Measurements from ENCODE around the gene LIPC. TPM values are rescaled to one million over a fixed set of nuclear protein-coding genes. Genes with fewer than 3 reads are reported as not detected.

Gene LIPC
- total and polyA plus RNA-seq, 9 of the 15 experiments (the other 6 are each of a cell fraction or from before 2014, with no cell fraction given): 0.07 to 0.41 (median 0.11) TPM; not detected in 2

DNA sequence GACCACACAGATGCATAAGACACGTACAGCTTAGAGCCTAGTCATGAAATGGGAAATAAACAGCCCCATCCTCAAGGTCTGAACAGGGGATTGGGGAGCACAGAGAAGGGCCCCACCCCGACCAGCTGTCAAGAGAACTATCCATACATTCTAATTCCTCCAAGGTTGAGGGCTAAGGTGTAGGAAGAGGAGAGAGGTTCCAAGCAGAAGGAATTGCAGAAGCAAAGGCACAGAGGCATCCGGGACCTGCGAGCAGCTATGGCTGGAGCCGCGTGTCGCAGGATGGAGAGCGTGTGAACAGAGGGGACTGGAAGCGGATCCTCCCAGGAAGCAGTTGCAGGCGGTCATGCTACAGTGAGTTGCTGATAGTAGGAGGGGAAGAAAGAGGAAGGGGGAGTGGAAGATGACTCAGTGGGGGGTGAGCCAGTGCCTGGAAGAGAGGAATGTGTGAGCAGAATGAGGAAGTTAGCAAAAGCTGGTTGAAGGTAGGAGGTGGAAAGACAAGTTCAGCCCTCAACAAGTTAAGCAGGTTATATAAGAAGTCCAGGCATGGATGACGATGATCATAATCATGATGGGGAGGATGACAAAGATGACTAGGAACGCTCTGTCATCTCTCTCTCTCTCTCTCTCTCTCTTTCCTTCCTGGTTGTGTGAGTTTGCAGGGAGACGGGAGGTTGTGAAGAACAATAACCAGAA is 89.7 kb downstream of the LIPC start (continued):
- TF ChIP-seq ZNF57 (CRISPR knock-in tag; IDR thresholded peaks at IDR 0.05) (no peak), PHF20 (IDR thresholded peaks at IDR 0.05; ENCODE audit: partially characterized antibody) (peak; percentile 76), ZNF212 (CRISPR knock-in tag; IDR thresholded peaks at IDR 0.05) (no peak), HOXB6 (CRISPR knock-in tag; IDR thresholded peaks at IDR 0.05; ENCODE audit: borderline replicate concordance) (no peak), BCL6 (CRISPR knock-in tag; IDR thresholded peaks at IDR 0.05) (no peak), FOXM1 (IDR thresholded peaks at IDR 0.05; ENCODE audit: low read depth) (no peak), FOXM1 (CRISPR knock-in tag; IDR thresholded peaks at IDR 0.05; ENCODE audit: low read depth) (no peak), PHB2 (IDR thresholded peaks at IDR 0.05; ENCODE audit: low read depth) (no peak), ZBTB1 (CRISPR knock-in tag; IDR thresholded peaks at IDR 0.05; ENCODE audit: borderline replicate concordance, low read depth) (no peak), ZNF239 (CRISPR knock-in tag; IDR thresholded peaks at IDR 0.05) (no peak), NR2C1 (IDR thresholded peaks at IDR 0.05) (peak; percentile 64; the same call in 1 of the 2 replicates), NR2C1 (tag; IDR thresholded peaks at IDR 0.05) (peak; percentile 46; the same call in 1 of the 2 replicates), ZNF699 (CRISPR knock-in tag; IDR thresholded peaks at IDR 0.05; ENCODE audit: insufficient replicate concordance) (no peak), FOXP1 (CRISPR knock-in tag; IDR thresholded peaks at IDR 0.05) (0 out of 2 replicates have a peak, but pooled peaks have one; percentile 34), ZNF444 (CRISPR knock-in tag; IDR thresholded peaks at IDR 0.05) (no peak), NELFE (IDR thresholded peaks at IDR 0.05; ENCODE audit: insufficient read depth, insufficient read length) (no peak), SMAD1 (IDR thresholded peaks at IDR 0.05; ENCODE audit: low read depth, low read length, partially characterized antibody) (peak; percentile 12)
- TF ChIP-seq, protein P1, sequence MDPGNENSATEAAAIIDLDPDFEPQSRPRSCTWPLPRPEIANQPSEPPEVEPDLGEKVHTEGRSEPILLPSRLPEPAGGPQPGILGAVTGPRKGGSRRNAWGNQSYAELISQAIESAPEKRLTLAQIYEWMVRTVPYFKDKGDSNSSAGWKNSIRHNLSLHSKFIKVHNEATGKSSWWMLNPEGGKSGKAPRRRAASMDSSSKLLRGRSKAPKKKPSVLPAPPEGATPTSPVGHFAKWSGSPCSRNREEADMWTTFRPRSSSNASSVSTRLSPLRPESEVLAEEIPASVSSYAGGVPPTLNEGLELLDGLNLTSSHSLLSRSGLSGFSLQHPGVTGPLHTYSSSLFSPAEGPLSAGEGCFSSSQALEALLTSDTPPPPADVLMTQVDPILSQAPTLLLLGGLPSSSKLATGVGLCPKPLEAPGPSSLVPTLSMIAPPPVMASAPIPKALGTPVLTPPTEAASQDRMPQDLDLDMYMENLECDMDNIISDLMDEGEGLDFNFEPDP (CRISPR knock-in tag; IDR thresholded peaks at IDR 0.05): peak; percentile 56; the same call in 1 of the 2 replicates
- TF ChIP-seq, protein P2, sequence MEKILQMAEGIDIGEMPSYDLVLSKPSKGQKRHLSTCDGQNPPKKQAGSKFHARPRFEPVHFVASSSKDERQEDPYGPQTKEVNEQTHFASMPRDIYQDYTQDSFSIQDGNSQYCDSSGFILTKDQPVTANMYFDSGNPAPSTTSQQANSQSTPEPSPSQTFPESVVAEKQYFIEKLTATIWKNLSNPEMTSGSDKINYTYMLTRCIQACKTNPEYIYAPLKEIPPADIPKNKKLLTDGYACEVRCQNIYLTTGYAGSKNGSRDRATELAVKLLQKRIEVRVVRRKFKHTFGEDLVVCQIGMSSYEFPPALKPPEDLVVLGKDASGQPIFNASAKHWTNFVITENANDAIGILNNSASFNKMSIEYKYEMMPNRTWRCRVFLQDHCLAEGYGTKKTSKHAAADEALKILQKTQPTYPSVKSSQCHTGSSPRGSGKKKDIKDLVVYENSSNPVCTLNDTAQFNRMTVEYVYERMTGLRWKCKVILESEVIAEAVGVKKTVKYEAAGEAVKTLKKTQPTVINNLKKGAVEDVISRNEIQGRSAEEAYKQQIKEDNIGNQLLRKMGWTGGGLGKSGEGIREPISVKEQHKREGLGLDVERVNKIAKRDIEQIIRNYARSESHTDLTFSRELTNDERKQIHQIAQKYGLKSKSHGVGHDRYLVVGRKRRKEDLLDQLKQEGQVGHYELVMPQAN (IDR thresholded peaks at IDR 0.05; ENCODE audit: borderline replicate concordance): peak; percentile 45; the same call in 1 of the 2 replicates
- TF ChIP-seq, protein P3, sequence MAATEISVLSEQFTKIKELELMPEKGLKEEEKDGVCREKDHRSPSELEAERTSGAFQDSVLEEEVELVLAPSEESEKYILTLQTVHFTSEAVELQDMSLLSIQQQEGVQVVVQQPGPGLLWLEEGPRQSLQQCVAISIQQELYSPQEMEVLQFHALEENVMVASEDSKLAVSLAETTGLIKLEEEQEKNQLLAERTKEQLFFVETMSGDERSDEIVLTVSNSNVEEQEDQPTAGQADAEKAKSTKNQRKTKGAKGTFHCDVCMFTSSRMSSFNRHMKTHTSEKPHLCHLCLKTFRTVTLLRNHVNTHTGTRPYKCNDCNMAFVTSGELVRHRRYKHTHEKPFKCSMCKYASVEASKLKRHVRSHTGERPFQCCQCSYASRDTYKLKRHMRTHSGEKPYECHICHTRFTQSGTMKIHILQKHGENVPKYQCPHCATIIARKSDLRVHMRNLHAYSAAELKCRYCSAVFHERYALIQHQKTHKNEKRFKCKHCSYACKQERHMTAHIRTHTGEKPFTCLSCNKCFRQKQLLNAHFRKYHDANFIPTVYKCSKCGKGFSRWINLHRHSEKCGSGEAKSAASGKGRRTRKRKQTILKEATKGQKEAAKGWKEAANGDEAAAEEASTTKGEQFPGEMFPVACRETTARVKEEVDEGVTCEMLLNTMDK (IDR thresholded peaks at IDR 0.05; ENCODE audit: borderline replicate concordance, insufficient read depth, low read depth, low read length, poor library complexity, severe bottlenecking): no peak
- TF ChIP-seq, protein P4, sequence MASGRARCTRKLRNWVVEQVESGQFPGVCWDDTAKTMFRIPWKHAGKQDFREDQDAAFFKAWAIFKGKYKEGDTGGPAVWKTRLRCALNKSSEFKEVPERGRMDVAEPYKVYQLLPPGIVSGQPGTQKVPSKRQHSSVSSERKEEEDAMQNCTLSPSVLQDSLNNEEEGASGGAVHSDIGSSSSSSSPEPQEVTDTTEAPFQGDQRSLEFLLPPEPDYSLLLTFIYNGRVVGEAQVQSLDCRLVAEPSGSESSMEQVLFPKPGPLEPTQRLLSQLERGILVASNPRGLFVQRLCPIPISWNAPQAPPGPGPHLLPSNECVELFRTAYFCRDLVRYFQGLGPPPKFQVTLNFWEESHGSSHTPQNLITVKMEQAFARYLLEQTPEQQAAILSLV (tag; IDR thresholded peaks at IDR 0.05): no peak
- TF ChIP-seq, protein P5, sequence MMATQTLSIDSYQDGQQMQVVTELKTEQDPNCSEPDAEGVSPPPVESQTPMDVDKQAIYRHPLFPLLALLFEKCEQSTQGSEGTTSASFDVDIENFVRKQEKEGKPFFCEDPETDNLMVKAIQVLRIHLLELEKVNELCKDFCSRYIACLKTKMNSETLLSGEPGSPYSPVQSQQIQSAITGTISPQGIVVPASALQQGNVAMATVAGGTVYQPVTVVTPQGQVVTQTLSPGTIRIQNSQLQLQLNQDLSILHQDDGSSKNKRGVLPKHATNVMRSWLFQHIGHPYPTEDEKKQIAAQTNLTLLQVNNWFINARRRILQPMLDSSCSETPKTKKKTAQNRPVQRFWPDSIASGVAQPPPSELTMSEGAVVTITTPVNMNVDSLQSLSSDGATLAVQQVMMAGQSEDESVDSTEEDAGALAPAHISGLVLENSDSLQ (IDR thresholded peaks at IDR 0.05): no peak; the same call in 1 of the 2 replicates
